ENCODE data around the gene FHOD1. TPM values are rescaled to one million over a fixed set of nuclear protein-coding genes. Genes with fewer than 3 reads are reported as not detected.

FHOD1 gene
- total and polyA plus RNA-seq, 8 donors, result 68.4 to 300 (median 186) TPM

DNA sequence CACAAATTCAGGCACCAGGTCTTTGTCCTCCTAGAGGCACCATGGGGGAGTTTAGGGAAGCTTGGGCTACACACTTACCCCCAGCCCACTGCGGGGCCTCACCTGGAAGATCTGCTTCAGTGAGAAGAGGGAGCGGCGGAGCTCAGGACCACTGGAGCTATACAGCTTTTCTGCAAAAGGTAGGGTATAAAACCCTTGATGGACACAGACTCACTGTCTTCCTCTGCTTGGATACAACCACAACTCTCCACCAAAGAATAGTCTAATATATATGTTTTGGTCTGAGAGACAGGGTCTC, 9.1 kb downstream of the FHOD1 start:
- no peaks in the 10 kb centered on the region for H3K9me3 ChIP-seq
- intact Hi-C loops (cut with DNase I), result no loop called here
- no peak overlapping the region for H3K4me3 ChIP-seq
- H3K4me1 ChIP-seq, result peaks cover 37 to 39% of the 10 kb centered on the region in 2 donors
- TF ChIP-seq, protein P1, sequence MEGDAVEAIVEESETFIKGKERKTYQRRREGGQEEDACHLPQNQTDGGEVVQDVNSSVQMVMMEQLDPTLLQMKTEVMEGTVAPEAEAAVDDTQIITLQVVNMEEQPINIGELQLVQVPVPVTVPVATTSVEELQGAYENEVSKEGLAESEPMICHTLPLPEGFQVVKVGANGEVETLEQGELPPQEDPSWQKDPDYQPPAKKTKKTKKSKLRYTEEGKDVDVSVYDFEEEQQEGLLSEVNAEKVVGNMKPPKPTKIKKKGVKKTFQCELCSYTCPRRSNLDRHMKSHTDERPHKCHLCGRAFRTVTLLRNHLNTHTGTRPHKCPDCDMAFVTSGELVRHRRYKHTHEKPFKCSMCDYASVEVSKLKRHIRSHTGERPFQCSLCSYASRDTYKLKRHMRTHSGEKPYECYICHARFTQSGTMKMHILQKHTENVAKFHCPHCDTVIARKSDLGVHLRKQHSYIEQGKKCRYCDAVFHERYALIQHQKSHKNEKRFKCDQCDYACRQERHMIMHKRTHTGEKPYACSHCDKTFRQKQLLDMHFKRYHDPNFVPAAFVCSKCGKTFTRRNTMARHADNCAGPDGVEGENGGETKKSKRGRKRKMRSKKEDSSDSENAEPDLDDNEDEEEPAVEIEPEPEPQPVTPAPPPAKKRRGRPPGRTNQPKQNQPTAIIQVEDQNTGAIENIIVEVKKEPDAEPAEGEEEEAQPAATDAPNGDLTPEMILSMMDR (IDR thresholded peaks at IDR 0.05), result no peak
- H3K27ac ChIP-seq, result no peak overlapping the region
- DNase-seq (no peak), ATAC-seq (no peak)
- peaks cover 0 to 70% of the 10 kb centered on the region in 2 donors for H3K36me3 ChIP-seq
- H3K27me3 ChIP-seq, result no peaks in the 10 kb centered on the region

DNA sequence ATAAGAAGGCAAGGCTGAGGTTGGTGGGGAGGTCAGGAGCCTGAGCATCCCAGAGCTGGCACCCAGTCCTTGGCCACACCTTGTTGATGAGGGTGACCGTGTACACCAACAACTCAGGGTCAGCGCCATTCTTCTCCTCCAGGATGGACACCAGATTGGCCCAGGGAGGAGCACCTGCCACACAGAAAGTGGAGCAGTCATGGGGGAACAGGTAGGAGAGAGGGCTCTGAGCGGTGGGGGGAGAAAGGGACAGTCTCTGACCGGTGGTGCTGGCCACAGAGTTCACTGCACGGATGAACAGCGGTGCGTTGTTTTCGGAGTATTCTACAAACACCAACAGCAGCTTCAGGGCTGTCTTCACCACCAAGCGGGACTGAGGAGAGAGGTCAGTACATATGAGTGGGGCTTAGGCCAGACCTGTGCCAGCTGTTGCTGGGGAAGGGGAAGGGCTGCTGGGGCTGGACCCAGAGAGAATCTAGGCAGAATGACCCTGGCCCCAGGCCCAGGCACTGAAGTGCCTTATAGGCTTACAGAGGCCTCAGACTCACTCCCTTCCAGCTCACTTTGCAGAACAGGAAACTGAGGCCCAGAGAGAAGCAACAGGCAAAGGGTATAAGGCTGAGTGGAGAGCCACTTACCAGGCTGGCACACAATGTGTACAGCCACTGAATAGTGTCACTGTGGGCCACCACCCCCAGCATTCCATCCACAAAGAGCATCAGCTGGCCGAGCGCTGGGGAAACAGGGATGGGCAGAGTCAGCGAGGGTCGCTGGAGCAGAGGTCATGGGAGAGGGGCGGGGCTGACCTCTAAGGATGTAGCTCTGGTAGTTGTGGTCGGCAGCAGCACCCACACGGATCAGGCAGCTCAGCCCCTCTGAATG, 9.6 kb downstream of the FHOD1 start:
- intact Hi-C loops (cut with DNase I), result no loop called here
- ATAC-seq (no peak), DNase-seq (peak in 1 of 4 donors; percentile 48)
- Histone ChIP-seq H3K27me3 (no peaks in the 10 kb centered on the region), H3K36me3 (peaks cover 0 to 76% of the 10 kb centered on the region in 2 donors), H3K4me1 (peaks cover 31 to 33% of the 10 kb centered on the region in 2 donors), H3K9me3 (no peaks in the 10 kb centered on the region), H3K27ac (no peak overlapping the region), H3K4me3 (no peak overlapping the region)
- TF ChIP-seq, protein P1 (IDR thresholded peaks at IDR 0.05), result no peak

DNA sequence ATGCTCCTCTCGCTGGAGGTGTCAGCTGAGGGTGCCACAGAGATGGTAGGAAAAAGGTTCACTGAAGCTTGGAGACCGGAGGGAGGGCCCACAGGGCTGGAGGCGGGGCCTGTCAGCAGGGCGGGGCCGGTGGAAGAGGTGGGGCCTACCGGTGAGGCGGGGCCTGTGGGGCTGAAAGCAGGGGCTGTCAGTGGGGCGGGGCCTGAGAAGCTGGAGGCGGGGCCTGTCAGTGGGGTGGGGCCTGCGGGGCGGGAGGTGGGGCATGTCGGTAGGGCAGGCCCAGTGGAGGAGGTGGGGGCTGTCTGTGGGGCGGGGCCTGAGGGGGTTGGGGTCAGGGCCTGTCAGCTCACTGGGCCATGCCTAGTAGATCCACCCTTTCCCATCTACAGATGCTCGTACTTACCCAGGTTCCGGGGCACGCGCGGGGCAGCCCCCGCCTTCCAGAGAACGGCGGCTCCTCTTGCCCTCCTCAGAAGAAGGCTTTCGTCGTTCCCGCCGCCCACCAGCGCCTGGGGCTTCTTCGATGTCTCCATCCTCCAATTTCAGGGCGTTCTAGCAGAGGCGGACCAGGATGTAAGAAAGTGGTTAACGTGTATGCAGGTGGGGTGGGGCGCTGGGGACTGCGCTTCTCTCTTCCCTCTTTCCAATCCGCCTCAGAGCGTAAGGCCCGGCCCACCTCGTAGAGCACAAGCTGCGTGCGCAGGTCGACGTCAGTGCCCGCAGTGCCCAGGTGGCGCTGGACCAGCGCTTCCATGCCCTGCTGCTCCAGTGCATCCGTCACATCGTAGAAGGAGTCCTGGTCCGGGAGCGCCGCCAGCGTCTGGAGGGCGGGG, 10.5 kb downstream of the FHOD1 start:
- Histone ChIP-seq H3K27ac (no peak overlapping the region), H3K4me1 (peaks cover 22 to 25% of the 10 kb centered on the region in 2 donors), H3K9me3 (no peaks in the 10 kb centered on the region), H3K4me3 (no peak overlapping the region), H3K27me3 (no peaks in the 10 kb centered on the region), H3K36me3 (peaks cover 2 to 84% of the 10 kb centered on the region in 2 donors)
- ATAC-seq (no peak), DNase-seq (peak in 1 of 4 donors; percentile 87)
- intact Hi-C loops (cut with DNase I), result no loop called here
- TF ChIP-seq, protein P1 (IDR thresholded peaks at IDR 0.05), result no peak

DNA sequence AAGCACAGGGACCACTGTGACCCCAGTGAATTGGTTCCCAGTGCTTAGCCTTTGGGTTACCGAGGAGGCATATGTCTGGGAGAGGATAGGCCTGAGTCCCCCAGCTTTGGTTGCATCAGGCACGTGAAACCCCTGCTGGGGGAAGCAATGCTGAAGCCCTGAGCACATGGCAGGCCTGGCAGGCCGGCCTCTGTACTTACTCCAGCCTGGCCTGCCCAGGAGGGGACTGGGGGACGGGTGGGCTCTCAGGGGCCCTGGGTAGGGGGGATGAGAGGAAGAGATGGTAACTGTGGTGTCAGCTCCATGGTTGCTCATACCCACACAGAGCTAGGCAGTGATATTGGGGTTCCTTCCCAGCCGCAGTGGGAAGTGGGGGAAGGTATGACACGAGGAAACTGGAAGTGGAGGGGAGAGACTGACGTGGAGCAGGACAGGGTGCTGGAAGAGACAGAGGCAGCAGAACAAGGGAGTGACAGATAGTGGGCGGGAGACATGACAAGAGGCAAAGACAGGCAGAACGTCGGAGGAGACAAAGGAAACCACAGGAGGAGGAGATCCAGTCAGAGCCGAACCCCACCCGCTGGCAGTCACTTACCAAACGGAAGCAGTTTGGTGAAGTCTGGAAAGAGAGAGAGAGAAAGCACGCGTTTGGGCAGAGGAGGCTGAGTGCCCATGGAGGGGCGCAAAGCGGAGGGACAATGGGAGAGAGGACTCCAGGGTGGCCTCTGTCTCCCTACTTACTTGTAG, 11.3 kb downstream of the FHOD1 start:
- H3K27ac ChIP-seq, result no peak overlapping the region
- peaks cover 15 to 17% of the 10 kb centered on the region in 2 donors for H3K4me1 ChIP-seq
- DNase-seq (peak in 1 of 4 donors; percentile 51), ATAC-seq (no peak)
- H3K4me3 ChIP-seq, result no peak overlapping the region
- no peaks in the 10 kb centered on the region for H3K27me3 ChIP-seq
- intact Hi-C loops (cut with DNase I), result no loop called here
- no peaks in the 10 kb centered on the region for H3K9me3 ChIP-seq
- TF ChIP-seq, protein P1 (IDR thresholded peaks at IDR 0.05), result no peak
- H3K36me3 ChIP-seq, result peaks cover 3 to 92% of the 10 kb centered on the region in 2 donors

All from left lung (tissue), 10 donors.